H1 (cell line): ENCODE results near the gene CDH11. TPM values are rescaled to one million over a fixed set of nuclear protein-coding genes. Genes with fewer than 3 reads are reported as not detected.

Experiments used
- CTCF ChIA-PET: fragments of 300-600 bp; sonication (Branson Sonifier 250); formaldehyde crosslinking; loops from one replicate; lab custom pipeline; 2021; ENCODE audit not compliant: partially characterized antibody; lab: Charles Lee
- POLR2A ChIA-PET: fragments of 300-600 bp; sonication (Branson Sonifier 250); formaldehyde crosslinking; loops from one replicate; lab custom pipeline; 2021; ENCODE audit warnings: inconsistent platforms; ENCODE audit not compliant: partially characterized antibody; lab: Charles Lee
- DNase-seq, 2 experiments: peaks; one replicate each; pipeline versions ENCODE4 v3.0.0 to v3.0.0-alpha.2; 2010 to 2022; ENCODE audit warnings: low spot score in 2 of 2, low read depth in 1 of 2, mixed read lengths in 1 of 2
- FAIRE-seq: peaks from 2 replicates; lab custom pipeline; 2011; peaks lifted over from hg19 to GRCh38; lab: Jason Lieb, UNC
- H2AFZ ChIP-seq: 2 replicates; pipeline ENCODE4 v1.8.1; 2012; ENCODE audit warnings: low read length, inconsistent platforms
- H2AK5ac ChIP-seq: 2 replicates; pipeline ENCODE4 v1.6.1; 2013; ENCODE audit warnings: low read depth, low read length
- H2BK120ac ChIP-seq: replicated peaks from 2 replicates; pipeline ENCODE3; 2013; ENCODE audit warnings: low read depth, low read length, inconsistent platforms
- H2BK12ac ChIP-seq: 2 replicates; pipeline ENCODE4 v1.6.1; 2013; ENCODE audit warnings: low read depth, low read length
- H2BK15ac ChIP-seq: 2 replicates; pipeline ENCODE4 v1.6.1; 2013; ENCODE audit warnings: low read length
- H2BK20ac ChIP-seq: 2 replicates; pipeline ENCODE4 v1.6.1; 2013; ENCODE audit warnings: low read length
- H2BK5ac ChIP-seq: 2 replicates; pipeline ENCODE4 v1.6.1; 2013; ENCODE audit warnings: low read depth, low read length
- H3K14ac ChIP-seq: 2 replicates; pipeline ENCODE4 v1.6.1; 2013; ENCODE audit warnings: inconsistent platforms; ENCODE audit not compliant: insufficient read length
- H3K18ac ChIP-seq: 2 replicates; pipeline ENCODE4 v1.6.1; 2013; ENCODE audit warnings: low read length; ENCODE audit errors: extremely low read depth
- H3K23ac ChIP-seq: 2 replicates; pipeline ENCODE4 v1.6.1; 2013; ENCODE audit warnings: inconsistent platforms; ENCODE audit not compliant: insufficient read length
- H3K23me2 ChIP-seq: 2 replicates; pipeline ENCODE4 v1.6.1; 2013; ENCODE audit warnings: low read depth, low read length
- H3K27ac ChIP-seq: 2 replicates; pipeline ENCODE4 v1.6.1; 2011; ENCODE audit warnings: low read depth, low read length, inconsistent platforms
- H3K27me3 ChIP-seq, 4 experiments: replicated peaks in 1 of 4; 1 replicate in 1 of 4; 2 replicates in 3 of 4; pipeline versions ENCODE4 v1.6.1 to v1.8.1; 2011 to 2013; ENCODE audit warnings: low read length in 3 of 4, mild to moderate bottlenecking in 3 of 4, inconsistent platforms in 2 of 4, mixed read lengths in 2 of 4, moderate library complexity in 1 of 4; ENCODE audit not compliant: control insufficient read depth in 3 of 4, insufficient read depth in 3 of 4; ENCODE audit errors: extremely low read depth in 1 of 4
- H3K36me3 ChIP-seq, 4 experiments: 2 replicates each; pipeline versions ENCODE4 v1.6.1 to v1.8.1; 2011 to 2013; ENCODE audit warnings: mild to moderate bottlenecking in 4 of 4, low read length in 3 of 4, moderate library complexity in 2 of 4, control low read depth in 1 of 4, inconsistent platforms in 1 of 4; ENCODE audit not compliant: insufficient read depth in 4 of 4, control insufficient read depth in 2 of 4
- H3K4ac ChIP-seq: replicated peaks from 2 replicates; pipeline ENCODE3; 2013; ENCODE audit warnings: low read length, low read depth, mixed read lengths, inconsistent platforms; ENCODE audit not compliant: insufficient read length
- H3K4me1 ChIP-seq, 4 experiments: replicated peaks in 1 of 4; 1 replicate in 1 of 4; 2 replicates in 3 of 4; pipeline versions ENCODE4 v1.6.1 to v1.8.1; 2011 to 2013; ENCODE audit warnings: low read length in 3 of 4, inconsistent platforms in 2 of 4, mixed read lengths in 1 of 4; ENCODE audit not compliant: insufficient read depth in 4 of 4, control insufficient read depth in 3 of 4
- H3K4me2 ChIP-seq, 2 experiments: 2 replicates each; pipeline versions ENCODE4 v1.6.1 to v1.8.1; 2011 to 2013; ENCODE audit warnings: low read depth in 2 of 2, low read length in 2 of 2, control low read depth in 1 of 2, inconsistent platforms in 1 of 2, mild to moderate bottlenecking in 1 of 2; ENCODE audit not compliant: insufficient read depth in 1 of 2
- H3K4me3 ChIP-seq, 4 experiments: fragments of 200-600, 300-600 bp in 1 of 4; sonication (generic), shearing (Covaris generic), sonication (Bioruptor Twin) in 1 of 4; 2 replicates each; pipeline versions ENCODE4 v1.5.1 to v1.8.1; 2011 to 2016; ENCODE audit warnings: low read length in 4 of 4, low read depth in 3 of 4, control low read depth in 2 of 4, inconsistent platforms in 2 of 4, mild to moderate bottlenecking in 2 of 4, mixed read lengths in 1 of 4, moderate library complexity in 1 of 4; ENCODE audit not compliant: insufficient read depth in 2 of 4; ENCODE audit errors: extremely low read depth in 1 of 4
- H3K56ac ChIP-seq: replicated peaks from 2 replicates; pipeline ENCODE3; 2013; ENCODE audit warnings: low read depth, mild to moderate bottlenecking, mixed read lengths, low read length, inconsistent platforms; ENCODE audit not compliant: insufficient read length
- H3K79me1 ChIP-seq: 2 replicates; pipeline ENCODE4 v1.6.1; 2013; ENCODE audit warnings: low read depth, low read length, control low read depth
- H3K79me2 ChIP-seq, 2 experiments: 2 replicates each; pipeline versions ENCODE4 v1.6.1 to v1.8.1; 2012 to 2013; ENCODE audit warnings: low read length in 2 of 2, mild to moderate bottlenecking in 2 of 2, inconsistent platforms in 1 of 2; ENCODE audit not compliant: insufficient read depth in 2 of 2, control insufficient read depth in 1 of 2
- H3K9ac ChIP-seq, 4 experiments: replicated peaks in 1 of 4; 1 replicate in 1 of 4; 2 replicates in 3 of 4; pipeline versions ENCODE4 v1.6.1 to v1.8.1; 2011 to 2013; ENCODE audit warnings: low read depth in 3 of 4, low read length in 3 of 4, control low read depth in 2 of 4, mild to moderate bottlenecking in 2 of 4, moderate library complexity in 2 of 4, inconsistent platforms in 1 of 4; ENCODE audit errors: extremely low read depth in 1 of 4
- H3K9me3 ChIP-seq, 2 experiments: 2 replicates each; pipeline versions ENCODE4 v1.6.1 to v1.8.1; 2012 to 2013; ENCODE audit warnings: mild to moderate bottlenecking in 2 of 2, moderate library complexity in 2 of 2, control low read depth in 1 of 2, inconsistent platforms in 1 of 2, low read depth in 1 of 2, low read length in 1 of 2, mixed read lengths in 1 of 2; ENCODE audit not compliant: insufficient read depth in 2 of 2
- H4K20me1 ChIP-seq, 2 experiments: replicated peaks in 1 of 2; 2 replicates each; pipeline versions ENCODE3 to v1.8.1; 2011 to 2013; ENCODE audit warnings: inconsistent platforms in 2 of 2, low read length in 2 of 2, mild to moderate bottlenecking in 1 of 2; ENCODE audit not compliant: insufficient read depth in 2 of 2, control insufficient read depth in 1 of 2
- H4K5ac ChIP-seq: 2 replicates; pipeline ENCODE4 v1.6.1; 2013; ENCODE audit warnings: low read length, low read depth, mixed read lengths, inconsistent platforms; ENCODE audit not compliant: insufficient read length
- H4K8ac ChIP-seq: 2 replicates; pipeline ENCODE4 v1.8.0; 2013; ENCODE audit warnings: mild to moderate bottlenecking, moderate library complexity, low read length, inconsistent platforms; ENCODE audit not compliant: insufficient read depth; ENCODE audit errors: extremely low read depth
- H4K91ac ChIP-seq: replicated peaks from 2 replicates; pipeline ENCODE3; 2013; ENCODE audit warnings: low read length, mixed read lengths, inconsistent platforms; ENCODE audit not compliant: insufficient read length
- ATF3 ChIP-seq: IDR thresholded peaks from 2 replicates; pipeline ENCODE4 v1.6.1; 2011; ENCODE audit warnings: low read depth, mild to moderate bottlenecking, low read length; ENCODE audit not compliant: insufficient read depth
- BRCA1 ChIP-seq: IDR thresholded peaks from 2 replicates; pipeline ENCODE4 v1.6.1; 2012; ENCODE audit warnings: low read depth, low read length, improper control_type of control experiment
- GTF2F1 ChIP-seq: IDR thresholded peaks from 2 replicates; pipeline ENCODE4 v1.6.1; 2012; ENCODE audit warnings: low read depth, low read length, improper control_type of control experiment, borderline replicate concordance
- JUN ChIP-seq: IDR thresholded peaks from 2 replicates; pipeline ENCODE4 v1.6.1; 2011; ENCODE audit warnings: low read depth, mild to moderate bottlenecking, improper control_type of control experiment, low read length
- KDM4A ChIP-seq: IDR thresholded peaks from one replicate; pipeline ENCODE4 v1.7.1; 2012; ENCODE audit warnings: low read depth, mild to moderate bottlenecking, moderate library complexity, low read length, inconsistent platforms; ENCODE audit not compliant: severe bottlenecking
- MAX ChIP-seq: IDR thresholded peaks from 2 replicates; pipeline ENCODE4 v1.6.1; 2012; ENCODE audit warnings: inconsistent platforms
- RBBP5 ChIP-seq: IDR thresholded peaks from 2 replicates; pipeline ENCODE4 v1.7.1; 2012; ENCODE audit warnings: low read depth, mild to moderate bottlenecking, inconsistent platforms, low read length, moderate library complexity, borderline replicate concordance
- SP4 ChIP-seq: IDR thresholded peaks from 2 replicates; pipeline ENCODE4 v1.6.1; 2012; ENCODE audit warnings: low read length, inconsistent platforms
- whole genome bisulfite sequencing, 2 experiments: shearing (Covaris generic) in 1 of 2; methylation state at CpG; one replicate each; pipeline versions ENCODE4 v1.1.6 to v1.1.7; 2013 to 2015; ENCODE audit warnings: low lambda C conversion rate in 2 of 2, mixed read lengths in 2 of 2, inconsistent platforms in 1 of 2, low coverage in 1 of 2, missing lambda C conversion rate in 1 of 2; ENCODE audit not compliant: insufficient replicate concordance in 2 of 2, insufficient coverage in 1 of 2, insufficient read length in 1 of 2; ENCODE audit errors: extremely low coverage in 1 of 2, missing lambda C conversion rate in 1 of 2; 5-methylcytosine and 5-hydroxymethylcytosine counted together
- polyA plus RNA-seq, 7 experiments: library from polyadenylated mRNA; depleted of rRNA in 3 of 7; stranded (reverse) in 5 of 7; unstranded in 2 of 7; fragments of >200 nt in 5 of 7; fragments of 200-250 nt in 2 of 7; gene quantifications; 1 replicate in 5 of 7; 2 replicates in 1 of 7; 4 replicates in 1 of 7; pipeline versions ENCODE4 v1.2.1 to v1.2.3, GENCODE V29; 2011 to 2013; ENCODE audit warnings: missing spikeins in 2 of 7, mixed read lengths in 2 of 7
- total RNA-seq: library from RNA; stranded (reverse); fragmentation: NEBNext Ultra II Directional; extraction: Animal tissue kit (Norgen Biotek cat#: 25700); gene quantifications from 2 replicates; pipeline ENCODE4 v1.2.1, GENCODE V29; 2021

CDH11 gene
- total and polyA plus RNA-seq, 2 of the 8 experiments (the other 6 are each of a cell fraction or from before 2014, with no cell fraction given) = 3.3 to 8.4 TPM

GRCh38 chr16:64916051-64916450 is 205.8 kb downstream of the CDH11 start:
- Histone ChIP-seq H3K23me2 (no peaks in the 10 kb centered on the region), H3K27me3 (no peaks in the 10 kb centered on the region), H4K91ac (no peak overlapping the region), H3K79me1 (no peaks in the 10 kb centered on the region), H3K23ac (no peak overlapping the region), H3K56ac (no peak overlapping the region), H2AK5ac (no peak overlapping the region), H2BK5ac (no peak overlapping the region), H2BK15ac (no peak overlapping the region), H2BK20ac (no peak overlapping the region), H3K27ac (no peak overlapping the region), H3K4me1 (0 out of 7 replicates have a peak, but pooled peaks cover 0 to 2% (median 0%) of the 10 kb centered on the region in 4 experiments), H2BK120ac (no peak overlapping the region), H2BK12ac (no peak overlapping the region), H3K4ac (no peak overlapping the region), H4K5ac (no peak overlapping the region), H4K20me1 (no peaks in the 10 kb centered on the region), H2AFZ (no peak overlapping the region), H3K79me2 (no peaks in the 10 kb centered on the region), H3K4me3 (no peak overlapping the region), H3K9me3 (no peaks in the 10 kb centered on the region), H3K14ac (no peak overlapping the region), H3K4me2 (no peak overlapping the region), H4K8ac (no peak overlapping the region), H3K36me3 (no peaks in the 10 kb centered on the region), H3K9ac (no peak overlapping the region), H3K18ac (no peak overlapping the region)
- FAIRE-seq (no peak), DNase-seq (no peak)
- TF ChIP-seq RBBP5 = no peak
- no peak for TF ChIP-seq BRCA1
- TF ChIP-seq MAX = no peak
- TF ChIP-seq KDM4A = no peak
- TF ChIP-seq GTF2F1 = no peak
- no peak for TF ChIP-seq ATF3
- TF ChIP-seq JUN = no peak
- no peak for TF ChIP-seq SP4
- ChIA-PET CTCF (interaction anchor here (1.5 kb wide), 1 partner anchor 14 kb away, joined by 5 read pairs; no protein-coding TSS in a partner anchor), POLR2A (no interaction called here)
- WGBS, 2 experiments = 91% methylated on average over 2 of the region's 2 CpGs; no CpG with 5 or more reads in 1 of the 2 experiments
